Measurements from ENCODE around the gene CUL1.
A peak's percentile ranks its signal among the peaks of the same experiment; 100 is the strongest.
"Not testable (repeated sequence)": the region's sequence is repeated elsewhere in the genome, so short reads cannot be mapped to it uniquely, and the experiment has no call there.

Gene CUL1

DNA sequence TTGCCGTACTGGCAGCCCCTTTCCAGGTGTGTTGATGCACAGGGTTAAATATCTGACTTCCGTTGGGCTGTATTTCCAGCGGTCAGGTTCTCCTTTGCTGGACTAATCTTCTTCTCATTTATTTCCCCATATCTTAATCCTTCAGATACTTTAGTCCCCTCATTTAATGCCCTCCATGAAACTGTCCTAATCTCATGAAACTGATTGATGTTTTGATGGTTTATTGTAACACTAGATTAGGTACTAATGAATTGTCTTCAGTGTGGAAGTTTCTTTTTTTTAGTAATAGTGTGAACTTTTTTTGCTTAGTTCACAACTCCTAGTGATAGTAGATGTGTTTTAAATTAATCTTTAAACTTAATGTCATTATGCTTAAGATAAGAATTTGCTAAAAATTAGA, 6.3 kb downstream of the CUL1 start:
- no peaks in the 10 kb centered on the region for H3K9me3 ChIP-seq (ENCODE audit: control insufficient read depth in 2 of 2, low read length in 2 of 2)
- peak overlapping the region in 1 of 2 donors; percentile 23 for H3K4me3 ChIP-seq (ENCODE audit: low read length in 2 of 2)
- H3K27me3 ChIP-seq (ENCODE audit: control insufficient read depth in 1 of 2, insufficient read depth in 2 of 2, low read length in 2 of 2) = no peaks in the 10 kb centered on the region
- H3K9ac ChIP-seq (ENCODE audit: low read length in 2 of 2) = no peak overlapping the region
- H3K4me1 ChIP-seq (ENCODE audit: control insufficient read depth, insufficient read depth, low read length) = peaks cover 25% of the 10 kb centered on the region
- H3K36me3 ChIP-seq (ENCODE audit: control insufficient read depth in 2 of 2, insufficient read depth in 2 of 2, low read length in 2 of 2) = no peaks in the 10 kb centered on the region
- no peak overlapping the region for H3K27ac ChIP-seq (ENCODE audit: low read length)

DNA sequence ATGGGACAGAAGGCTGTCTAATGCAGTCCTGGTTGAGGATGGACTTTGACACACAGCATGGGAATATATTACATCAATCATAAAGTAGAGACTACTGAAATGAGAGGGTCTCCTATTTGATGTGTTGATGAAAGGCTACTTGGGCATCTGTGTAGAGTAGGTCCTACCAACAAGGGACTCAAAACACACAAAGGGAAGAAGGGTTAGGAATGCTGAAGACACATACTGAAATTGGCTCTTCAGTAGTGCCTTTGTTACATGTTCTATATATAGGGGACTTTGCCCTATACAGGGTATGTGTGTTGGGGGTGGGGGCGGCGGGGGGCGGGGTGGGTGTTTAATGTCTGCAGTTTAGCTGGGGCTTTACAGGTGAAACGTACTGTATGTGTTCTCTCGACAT, 7.7 kb downstream of the CUL1 start:
- H3K4me3 ChIP-seq (ENCODE audit: low read length in 2 of 2) = no peak overlapping the region
- no peaks in the 10 kb centered on the region for H3K27me3 ChIP-seq (ENCODE audit: control insufficient read depth in 1 of 2, insufficient read depth in 2 of 2, low read length in 2 of 2)
- H3K9ac ChIP-seq (ENCODE audit: low read length in 2 of 2) = no peak overlapping the region
- H3K36me3 ChIP-seq (ENCODE audit: control insufficient read depth in 2 of 2, insufficient read depth in 2 of 2, low read length in 2 of 2) = no peaks in the 10 kb centered on the region
- peaks cover 18% of the 10 kb centered on the region for H3K4me1 ChIP-seq (ENCODE audit: control insufficient read depth, insufficient read depth, low read length)
- no peaks in the 10 kb centered on the region for H3K9me3 ChIP-seq (ENCODE audit: control insufficient read depth in 2 of 2, low read length in 2 of 2)
- H3K27ac ChIP-seq (ENCODE audit: low read length) = no peak overlapping the region

GRCh38 chr7:148708026-148708885, 9.6 kb downstream of the CUL1 start:
- H3K27me3 ChIP-seq (ENCODE audit: control insufficient read depth in 1 of 2, insufficient read depth in 2 of 2, low read length in 2 of 2) = no peaks in the 10 kb centered on the region
- no peaks in the 10 kb centered on the region for H3K36me3 ChIP-seq (ENCODE audit: control insufficient read depth in 2 of 2, insufficient read depth in 2 of 2, low read length in 2 of 2)
- H3K4me1 ChIP-seq (ENCODE audit: control insufficient read depth, insufficient read depth, low read length) = peaks cover 13% of the 10 kb centered on the region

DNA sequence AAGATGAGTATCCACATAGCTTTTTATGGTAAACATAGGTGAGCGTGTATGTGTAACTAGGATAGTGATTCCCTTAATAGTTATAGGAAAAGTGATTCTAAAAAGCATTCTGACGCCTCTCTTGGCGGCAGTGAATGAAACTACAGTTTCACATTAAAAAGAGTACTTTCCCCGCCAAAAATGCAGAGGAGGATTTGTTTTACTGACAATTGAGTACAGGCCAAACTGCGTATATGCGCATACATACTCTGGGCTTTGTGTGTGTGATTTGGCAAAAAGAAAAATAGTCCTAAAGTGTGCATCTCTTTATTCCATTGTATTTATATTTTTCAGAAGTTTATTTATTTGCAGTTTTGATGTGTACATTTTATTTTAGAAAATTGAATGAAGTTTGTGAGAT, 10.3 kb downstream of the CUL1 start:
- Histone ChIP-seq H3K4me3 (ENCODE audit: low read length in 2 of 2) (no peak overlapping the region), H3K36me3 (ENCODE audit: control insufficient read depth in 2 of 2, insufficient read depth in 2 of 2, low read length in 2 of 2) (no peaks in the 10 kb centered on the region), H3K27me3 (ENCODE audit: control insufficient read depth in 1 of 2, insufficient read depth in 2 of 2, low read length in 2 of 2) (no peaks in the 10 kb centered on the region), H3K9me3 (ENCODE audit: control insufficient read depth in 2 of 2, low read length in 2 of 2) (no peaks in the 10 kb centered on the region), H3K9ac (ENCODE audit: low read length in 2 of 2) (no peak overlapping the region), H3K4me1 (ENCODE audit: control insufficient read depth, insufficient read depth, low read length) (peaks cover 11% of the 10 kb centered on the region), H3K27ac (ENCODE audit: low read length) (no peak overlapping the region)

More at GRCh38 chr7:148708026-148708885, 9.6 kb downstream of the CUL1 start:
- Histone ChIP-seq H3K27ac (ENCODE audit: low read length) (no peak overlapping the region), H3K9ac (ENCODE audit: low read length in 2 of 2) (no peak overlapping the region), H3K4me3 (ENCODE audit: low read length in 2 of 2) (no peak overlapping the region), H3K9me3 (ENCODE audit: control insufficient read depth in 2 of 2, low read length in 2 of 2) (no peaks in the 10 kb centered on the region)

DNA sequence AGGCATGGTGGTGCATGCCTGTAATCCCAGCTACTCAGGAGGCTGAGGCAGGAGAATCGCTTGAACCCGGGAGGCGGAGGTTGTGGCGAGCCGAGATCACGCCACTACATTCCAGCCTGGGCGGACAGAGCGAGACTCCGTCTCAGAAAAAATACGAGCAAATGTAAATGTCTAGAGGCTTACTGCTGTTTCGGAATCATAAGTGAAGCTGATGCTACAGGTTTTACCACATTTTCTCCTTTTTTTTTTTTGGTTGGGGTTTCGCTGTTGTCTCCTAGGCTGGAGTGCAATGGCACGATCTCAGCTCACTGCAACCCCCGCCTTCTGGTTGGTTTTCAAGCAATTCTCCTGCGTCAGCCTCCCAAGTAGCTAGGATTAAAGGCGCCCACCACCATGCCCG, 11.7 kb downstream of the CUL1 start:
- not testable (repeated sequence) for H3K4me1 ChIP-seq (ENCODE audit: control insufficient read depth, insufficient read depth, low read length); H3K27ac ChIP-seq (ENCODE audit: low read length); H3K36me3 ChIP-seq (ENCODE audit: control insufficient read depth in 2 of 2, insufficient read depth in 2 of 2, low read length in 2 of 2); H3K4me3 ChIP-seq (ENCODE audit: low read length in 2 of 2); H3K27me3 ChIP-seq (ENCODE audit: control insufficient read depth in 1 of 2, insufficient read depth in 2 of 2, low read length in 2 of 2); H3K9ac ChIP-seq (ENCODE audit: low read length in 2 of 2); H3K9me3 ChIP-seq (ENCODE audit: control insufficient read depth in 2 of 2, low read length in 2 of 2)

- peaks cover 5% of the 10 kb centered on the region for H3K4me1 ChIP-seq (ENCODE audit: control insufficient read depth, insufficient read depth, low read length)
- no peak overlapping the region for H3K9ac ChIP-seq (ENCODE audit: low read length in 2 of 2)
Observed at GRCh38 chr7:148711191-148712102, 12.7 kb downstream of the CUL1 start.

GRCh38 chr7:148712678-148713329, 14.1 kb downstream of the CUL1 start:
- Histone ChIP-seq H3K27ac (ENCODE audit: low read length) (no peak overlapping the region), H3K36me3 (ENCODE audit: control insufficient read depth in 2 of 2, insufficient read depth in 2 of 2, low read length in 2 of 2) (no peaks in the 10 kb centered on the region), H3K9me3 (ENCODE audit: control insufficient read depth in 2 of 2, low read length in 2 of 2) (no peaks in the 10 kb centered on the region), H3K4me3 (ENCODE audit: low read length in 2 of 2) (no peak overlapping the region), H3K4me1 (ENCODE audit: control insufficient read depth, insufficient read depth, low read length) (peaks cover 5% of the 10 kb centered on the region), H3K27me3 (ENCODE audit: control insufficient read depth in 1 of 2, insufficient read depth in 2 of 2, low read length in 2 of 2) (no peaks in the 10 kb centered on the region), H3K9ac (ENCODE audit: low read length in 2 of 2) (no peak overlapping the region)

More at GRCh38 chr7:148711191-148712102, 12.7 kb downstream of the CUL1 start:
- no peaks in the 10 kb centered on the region for H3K36me3 ChIP-seq (ENCODE audit: control insufficient read depth in 2 of 2, insufficient read depth in 2 of 2, low read length in 2 of 2)
- no peak overlapping the region for H3K27ac ChIP-seq (ENCODE audit: low read length)
- H3K4me3 ChIP-seq (ENCODE audit: low read length in 2 of 2) = no peak overlapping the region
- no peaks in the 10 kb centered on the region for H3K9me3 ChIP-seq (ENCODE audit: control insufficient read depth in 2 of 2, low read length in 2 of 2)
- H3K27me3 ChIP-seq (ENCODE audit: control insufficient read depth in 1 of 2, insufficient read depth in 2 of 2, low read length in 2 of 2) = no peaks in the 10 kb centered on the region

DNA sequence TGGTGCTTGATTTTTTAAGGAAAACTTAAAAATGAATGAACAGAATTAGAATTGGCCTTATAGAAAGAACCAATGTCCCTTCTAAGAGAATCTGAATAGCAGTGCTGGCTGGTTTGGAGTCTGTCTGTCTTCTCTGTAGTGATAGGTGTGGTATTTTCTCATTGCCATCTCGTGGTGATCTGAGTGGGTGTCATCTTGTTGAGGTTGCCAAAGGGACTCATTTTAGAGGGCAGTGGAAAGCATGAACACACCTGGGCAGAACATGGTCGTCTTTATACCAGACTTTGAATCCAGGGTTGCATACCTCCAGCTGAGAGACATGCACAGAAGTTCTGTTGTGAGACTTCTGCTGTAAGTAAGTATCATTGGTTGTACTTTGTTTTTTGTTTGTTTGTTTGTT, 15.8 kb downstream of the CUL1 start:
- no peaks in the 10 kb centered on the region for H3K4me1 ChIP-seq (ENCODE audit: control insufficient read depth, insufficient read depth, low read length)
- no peak overlapping the region for H3K27ac ChIP-seq (ENCODE audit: low read length)
- H3K9me3 ChIP-seq (ENCODE audit: control insufficient read depth in 2 of 2, low read length in 2 of 2) = no peaks in the 10 kb centered on the region
- H3K4me3 ChIP-seq (ENCODE audit: low read length in 2 of 2) = no peak overlapping the region
- no peaks in the 10 kb centered on the region for H3K36me3 ChIP-seq (ENCODE audit: control insufficient read depth in 2 of 2, insufficient read depth in 2 of 2, low read length in 2 of 2)
- no peak overlapping the region for H3K9ac ChIP-seq (ENCODE audit: low read length in 2 of 2)
- no peaks in the 10 kb centered on the region for H3K27me3 ChIP-seq (ENCODE audit: control insufficient read depth in 1 of 2, insufficient read depth in 2 of 2, low read length in 2 of 2)

GRCh38 chr7:148715027-148715426, 16.3 kb downstream of the CUL1 start:
- Histone ChIP-seq H3K36me3 (ENCODE audit: control insufficient read depth in 2 of 2, insufficient read depth in 2 of 2, low read length in 2 of 2) (no peaks in the 10 kb centered on the region), H3K27ac (ENCODE audit: low read length) (no peak overlapping the region), H3K27me3 (ENCODE audit: control insufficient read depth in 1 of 2, insufficient read depth in 2 of 2, low read length in 2 of 2) (no peaks in the 10 kb centered on the region), H3K4me1 (ENCODE audit: control insufficient read depth, insufficient read depth, low read length) (no peaks in the 10 kb centered on the region), H3K9me3 (ENCODE audit: control insufficient read depth in 2 of 2, low read length in 2 of 2) (no peaks in the 10 kb centered on the region), H3K9ac (ENCODE audit: low read length in 2 of 2) (no peak overlapping the region), H3K4me3 (ENCODE audit: low read length in 2 of 2) (no peak overlapping the region)

GRCh38 chr7:148717266-148717793, 18.6 kb downstream of the CUL1 start:
- no peak overlapping the region for H3K9ac ChIP-seq (ENCODE audit: low read length in 2 of 2)
- H3K36me3 ChIP-seq (ENCODE audit: control insufficient read depth in 2 of 2, insufficient read depth in 2 of 2, low read length in 2 of 2) = no peaks in the 10 kb centered on the region
- H3K4me1 ChIP-seq (ENCODE audit: control insufficient read depth, insufficient read depth, low read length) = peaks cover 3% of the 10 kb centered on the region
- no peak overlapping the region for H3K27ac ChIP-seq (ENCODE audit: low read length)
- no peak overlapping the region for H3K4me3 ChIP-seq (ENCODE audit: low read length in 2 of 2)
- H3K27me3 ChIP-seq (ENCODE audit: control insufficient read depth in 1 of 2, insufficient read depth in 2 of 2, low read length in 2 of 2) = no peaks in the 10 kb centered on the region
- H3K9me3 ChIP-seq (ENCODE audit: control insufficient read depth in 2 of 2, low read length in 2 of 2) = no peaks in the 10 kb centered on the region
